Measurements from ENCODE around the gene SHROOM3. TPM values are rescaled to one million over a fixed set of nuclear protein-coding genes. Genes with fewer than 3 reads are reported as not detected.
"Not testable (repeated sequence)": the region's sequence is repeated elsewhere in the genome, so short reads cannot be mapped to it uniquely, and the experiment has no call there.

The SHROOM3 gene
- total and polyA plus RNA-seq, 2 donors (not counting 1 experiment from before 2014, with no cell fraction given) = 0.91 to 1.5 TPM

- no peak overlapping the region for H3K4me2 ChIP-seq (replicated peaks; ENCODE audit: low read depth, low read length, poor library complexity, severe bottlenecking)
- Mint-ChIP-seq H3K27me3 (peaks cover 5% of the 10 kb centered on the region), H3K4me1 (no peaks in the 10 kb centered on the region), H3K9me3 (ENCODE audit: insufficient read depth) (no peaks in the 10 kb centered on the region), H3K4me3 (no peak overlapping the region), H3K27ac (no peak overlapping the region)
- H3K9me3 ChIP-seq (ENCODE audit: control extremely low read depth in 1 of 3, control insufficient read depth in 2 of 3, insufficient read depth in 1 of 3, low read length in 2 of 3) = no peaks in the 10 kb centered on the region
- H4K20me1 ChIP-seq (ENCODE audit: control insufficient read depth, insufficient read depth, low read length, poor library complexity, severe bottlenecking) = no peaks in the 10 kb centered on the region
- ATAC-seq (ENCODE audit: low read depth) = no peak
- no peak overlapping the region for H3K4me3 ChIP-seq (ENCODE audit: control extremely low read depth in 1 of 5, extremely low read depth in 1 of 5, insufficient read depth in 1 of 5, low read depth in 2 of 5, low read length in 4 of 5)
- TF ChIP-seq EZH2 (IDR thresholded peaks at IDR 0.05; ENCODE audit: borderline replicate concordance, insufficient read depth, low read depth, low read length, poor library complexity, severe bottlenecking) (no peak), CTCF (IDR thresholded peaks at IDR 0.05) (no peak)
- H3K4me1 ChIP-seq (ENCODE audit: control insufficient read depth in 2 of 2, insufficient read depth in 2 of 2, low read length in 2 of 2) = no peaks in the 10 kb centered on the region
- DNase-seq = no peak
- no peak overlapping the region for H3K27ac ChIP-seq (ENCODE audit: low read length in 2 of 2)
- no peaks in the 10 kb centered on the region for H3K79me2 ChIP-seq (ENCODE audit: control insufficient read depth, insufficient read depth, low read length)
- ChIA-PET POLR2A (no interaction called here), CTCF (interaction anchor here (0.8 kb wide), 1 partner anchor 54 kb away, joined by 3 read pairs; no protein-coding TSS in a partner anchor)
- WGBS (ENCODE audit: insufficient coverage) = no CpG with 5 or more reads among the region's 2 CpGs
- H2AFZ ChIP-seq (ENCODE audit: insufficient read depth, low read depth, low read length, poor library complexity, severe bottlenecking) = no peak overlapping the region
- intact Hi-C loops (cut with micrococcal nuclease) = no loop called here
- H3K9ac ChIP-seq (ENCODE audit: low read length) = no peak overlapping the region
- H3K36me3 ChIP-seq (replicated peaks in 1 of 2; ENCODE audit: control extremely low read depth in 1 of 2, control insufficient read depth in 1 of 2, extremely low read depth in 1 of 2, insufficient read depth in 2 of 2, low read length in 1 of 2) = no peaks in the 10 kb centered on the region
- no peaks in the 10 kb centered on the region for H3K27me3 ChIP-seq (replicated peaks in 1 of 4; ENCODE audit: control extremely low read depth in 1 of 4, control insufficient read depth in 3 of 4, insufficient read depth in 4 of 4, low read length in 3 of 4)
Observed at GRCh38 chr4:76453232-76453631, 18.2 kb downstream of the SHROOM3 start.

DNA sequence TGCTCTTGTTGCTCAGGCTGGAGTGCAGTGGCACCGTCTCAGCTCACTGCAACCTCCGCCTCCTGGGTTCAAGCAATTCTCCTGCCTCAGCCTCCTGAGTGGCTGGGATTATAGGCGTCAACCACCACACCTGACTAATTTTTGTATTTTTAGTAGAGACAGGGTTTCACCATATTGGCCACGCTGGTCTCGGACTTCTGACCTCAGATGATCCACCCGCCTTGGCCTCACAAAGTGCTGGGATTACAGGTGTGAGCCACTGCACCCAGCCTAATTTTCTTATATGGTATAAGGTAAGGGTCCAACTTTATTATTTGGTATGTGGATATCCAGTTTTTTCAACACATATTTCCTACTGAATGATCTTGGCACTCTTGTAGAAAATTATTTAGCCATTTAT, 19.0 kb downstream of the SHROOM3 start:
- H3K36me3 ChIP-seq (replicated peaks in 1 of 2; ENCODE audit: control extremely low read depth in 1 of 2, control insufficient read depth in 1 of 2, extremely low read depth in 1 of 2, insufficient read depth in 2 of 2, low read length in 1 of 2); H2AFZ ChIP-seq (ENCODE audit: insufficient read depth, low read depth, low read length, poor library complexity, severe bottlenecking); H3K9me3 ChIP-seq (ENCODE audit: control extremely low read depth in 1 of 3, control insufficient read depth in 2 of 3, insufficient read depth in 1 of 3, low read length in 2 of 3); H3K27ac Mint-ChIP-seq; H3K27me3 ChIP-seq (replicated peaks in 1 of 4; ENCODE audit: control extremely low read depth in 1 of 4, control insufficient read depth in 3 of 4, insufficient read depth in 4 of 4, low read length in 3 of 4); H3K9ac ChIP-seq (ENCODE audit: low read length); H3K4me3 ChIP-seq (ENCODE audit: control extremely low read depth in 1 of 5, extremely low read depth in 1 of 5, insufficient read depth in 1 of 5, low read depth in 2 of 5, low read length in 4 of 5); H3K4me1 Mint-ChIP-seq; H3K4me2 ChIP-seq (replicated peaks; ENCODE audit: low read depth, low read length, poor library complexity, severe bottlenecking); H3K9me3 Mint-ChIP-seq (ENCODE audit: insufficient read depth); H3K4me1 ChIP-seq (ENCODE audit: control insufficient read depth in 2 of 2, insufficient read depth in 2 of 2, low read length in 2 of 2); H3K4me3 Mint-ChIP-seq; intact Hi-C loops (cut with micrococcal nuclease); ATAC-seq (ENCODE audit: low read depth); H3K79me2 ChIP-seq (ENCODE audit: control insufficient read depth, insufficient read depth, low read length); POLR2A ChIA-PET; DNase-seq; H4K20me1 ChIP-seq (ENCODE audit: control insufficient read depth, insufficient read depth, low read length, poor library complexity, severe bottlenecking); H3K27me3 Mint-ChIP-seq; H3K27ac ChIP-seq (ENCODE audit: low read length in 2 of 2): not testable (repeated sequence)
- CTCF ChIA-PET = interaction anchor here (0.8 kb wide), 1 partner anchor 53 kb away, joined by 3 read pairs; no protein-coding TSS in a partner anchor
- no CpG with 5 or more reads among the region's 6 CpGs for WGBS (ENCODE audit: insufficient coverage)
